Measurements from ENCODE around the gene BDNF.

GRCh38 chr11:27622541-27623300, 77.5 kb downstream of the BDNF start:
- TF ChIP-seq, protein P1, sequence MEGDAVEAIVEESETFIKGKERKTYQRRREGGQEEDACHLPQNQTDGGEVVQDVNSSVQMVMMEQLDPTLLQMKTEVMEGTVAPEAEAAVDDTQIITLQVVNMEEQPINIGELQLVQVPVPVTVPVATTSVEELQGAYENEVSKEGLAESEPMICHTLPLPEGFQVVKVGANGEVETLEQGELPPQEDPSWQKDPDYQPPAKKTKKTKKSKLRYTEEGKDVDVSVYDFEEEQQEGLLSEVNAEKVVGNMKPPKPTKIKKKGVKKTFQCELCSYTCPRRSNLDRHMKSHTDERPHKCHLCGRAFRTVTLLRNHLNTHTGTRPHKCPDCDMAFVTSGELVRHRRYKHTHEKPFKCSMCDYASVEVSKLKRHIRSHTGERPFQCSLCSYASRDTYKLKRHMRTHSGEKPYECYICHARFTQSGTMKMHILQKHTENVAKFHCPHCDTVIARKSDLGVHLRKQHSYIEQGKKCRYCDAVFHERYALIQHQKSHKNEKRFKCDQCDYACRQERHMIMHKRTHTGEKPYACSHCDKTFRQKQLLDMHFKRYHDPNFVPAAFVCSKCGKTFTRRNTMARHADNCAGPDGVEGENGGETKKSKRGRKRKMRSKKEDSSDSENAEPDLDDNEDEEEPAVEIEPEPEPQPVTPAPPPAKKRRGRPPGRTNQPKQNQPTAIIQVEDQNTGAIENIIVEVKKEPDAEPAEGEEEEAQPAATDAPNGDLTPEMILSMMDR (IDR thresholded peaks at IDR 0.05; ENCODE audit: low read depth, low read length) = no peak
- no peak for TF ChIP-seq EZH2phosphoT487 (IDR thresholded peaks at IDR 0.05; ENCODE audit: low read depth)
